Mesendoderm (in vitro differentiated cells): ENCODE measurements around the gene NTN1.
"Not testable (repeated sequence)": the region's sequence is repeated elsewhere in the genome, so short reads cannot be mapped to it uniquely, and the experiment has no call there.

Experiments used
- DNase-seq: peaks from one replicate; pipeline ENCODE4 v3.0.0; 2013
- H2AK5ac ChIP-seq: 2 replicates; pipeline ENCODE4 v1.6.1; 2013; ENCODE audit warnings: low read length, inconsistent platforms
- H2BK120ac ChIP-seq: 2 replicates; pipeline ENCODE4 v1.6.1; 2013; ENCODE audit warnings: low read depth, mild to moderate bottlenecking, low read length, moderate library complexity, mixed read lengths
- H2BK15ac ChIP-seq: replicated peaks from 2 replicates; pipeline ENCODE4 v1.6.1; 2013; ENCODE audit warnings: low read depth, mild to moderate bottlenecking, moderate library complexity
- H2BK5ac ChIP-seq: 2 replicates; pipeline ENCODE4 v1.6.1; 2013; ENCODE audit warnings: low read length, inconsistent platforms
- H3K18ac ChIP-seq: 2 replicates; pipeline ENCODE4 v1.6.1; 2013; ENCODE audit warnings: mild to moderate bottlenecking, low read length, mixed read lengths
- H3K23ac ChIP-seq: one replicate; pipeline ENCODE4 v1.6.1; 2013; ENCODE audit warnings: low read length
- H3K27ac ChIP-seq: 2 replicates; pipeline ENCODE4 v1.5.1; 2013; ENCODE audit warnings: low read depth, mild to moderate bottlenecking, inconsistent platforms, low read length, moderate library complexity
- H3K27me3 ChIP-seq: 2 replicates; pipeline ENCODE4 v1.6.1; 2013; ENCODE audit warnings: low read length, control low read depth, mild to moderate bottlenecking, inconsistent platforms; ENCODE audit not compliant: insufficient read depth, poor library complexity
- H3K36me3 ChIP-seq: 2 replicates; pipeline ENCODE4 v1.6.1; 2013; ENCODE audit warnings: low read length, inconsistent platforms; ENCODE audit not compliant: control insufficient read depth, insufficient read depth
- H3K4ac ChIP-seq: one replicate; pipeline ENCODE4 v1.6.1; 2013; ENCODE audit warnings: low read depth, mild to moderate bottlenecking, low read length, moderate library complexity
- H3K4me1 ChIP-seq: 2 replicates; pipeline ENCODE4 v1.6.1; 2013; ENCODE audit warnings: low read depth, low read length, inconsistent platforms; ENCODE audit not compliant: control insufficient read depth
- H3K4me2 ChIP-seq: 2 replicates; pipeline ENCODE4 v1.6.1; 2013; ENCODE audit warnings: low read length
- H3K4me3 ChIP-seq: 2 replicates; pipeline ENCODE4 v1.5.1; 2013; ENCODE audit warnings: mild to moderate bottlenecking, low read length
- H3K56ac ChIP-seq: one replicate; pipeline ENCODE4 v1.6.1; 2013; ENCODE audit warnings: low read length
- H3K79me1 ChIP-seq: 2 replicates; pipeline ENCODE4 v1.6.1; 2013; ENCODE audit warnings: low read length, inconsistent platforms
- H3K79me2 ChIP-seq: 2 replicates; pipeline ENCODE4 v1.6.1; 2013; ENCODE audit warnings: mild to moderate bottlenecking, low read length; ENCODE audit not compliant: control insufficient read depth, insufficient read depth
- H3K9ac ChIP-seq: 2 replicates; pipeline ENCODE4 v1.6.1; 2013; ENCODE audit warnings: low read length, inconsistent platforms
- H4K5ac ChIP-seq: one replicate; pipeline ENCODE4 v1.6.1; 2013; ENCODE audit warnings: low read length
- H4K8ac ChIP-seq: one replicate; pipeline ENCODE4 v1.6.1; 2013; ENCODE audit warnings: low read depth, mild to moderate bottlenecking, control low read depth, low read length, moderate library complexity
- WGBS: extraction: QIAGEN DNeasy Blood & Tissue Kit; methylation state at CpG from one replicate; pipeline ENCODE4 v1.1.7; 2013; ENCODE audit warnings: low lambda C conversion rate, missing lambda C conversion rate; ENCODE audit not compliant: insufficient coverage; ENCODE audit errors: extremely low coverage; 5-methylcytosine and 5-hydroxymethylcytosine counted together

Gene NTN1

DNA sequence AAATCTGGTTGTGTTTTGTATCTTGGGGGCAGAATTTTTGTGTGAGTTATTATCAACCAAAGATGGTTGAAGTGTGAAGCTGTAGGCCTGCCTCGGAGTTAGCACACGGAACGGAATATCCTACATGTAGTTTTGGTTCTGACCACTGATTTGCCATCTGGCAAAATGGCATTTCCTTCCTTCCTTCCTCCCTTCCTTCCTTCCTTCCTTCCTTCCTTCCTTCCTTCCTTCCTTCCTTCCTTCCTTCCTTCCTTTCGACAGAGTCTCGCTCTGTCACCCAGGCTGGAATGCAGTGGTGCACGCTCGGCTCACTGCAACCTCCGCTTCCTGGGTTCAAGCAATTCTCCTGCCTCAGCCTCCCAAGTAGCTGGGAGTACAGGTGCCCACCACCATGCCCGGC lies 85.0 kb downstream of the NTN1 start:
- not testable (repeated sequence) for H3K4ac ChIP-seq, DNase-seq, H4K8ac ChIP-seq, H2BK5ac ChIP-seq, H3K4me3 ChIP-seq, H3K23ac ChIP-seq, H2AK5ac ChIP-seq, H3K36me3 ChIP-seq, H3K4me1 ChIP-seq, H3K27ac ChIP-seq, H2BK120ac ChIP-seq, H3K27me3 ChIP-seq, H3K18ac ChIP-seq, H3K79me1 ChIP-seq, H3K56ac ChIP-seq, H3K4me2 ChIP-seq, H3K9ac ChIP-seq, H4K5ac ChIP-seq, H3K79me2 ChIP-seq, H2BK15ac ChIP-seq
- WGBS, result no CpG with 5 or more reads among the region's 9 CpGs

DNA sequence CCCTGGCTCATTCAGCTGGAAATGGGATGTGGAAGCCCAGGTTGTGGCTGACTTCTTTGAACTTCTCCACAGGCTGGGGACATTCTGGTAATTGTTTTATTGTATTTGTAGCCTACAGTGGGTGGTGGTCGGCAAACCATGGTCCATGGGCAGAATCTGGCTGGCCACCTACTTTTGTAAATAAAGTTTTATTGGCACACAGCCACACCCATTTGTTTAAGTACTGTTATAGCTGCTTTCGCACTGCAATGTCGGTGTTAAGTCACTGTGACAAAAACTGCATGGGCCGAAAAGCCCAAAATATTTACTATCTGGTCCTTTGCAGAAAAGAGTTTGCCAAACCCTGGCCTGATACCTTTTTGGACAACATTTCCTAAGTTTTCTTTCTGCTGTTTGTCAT lies 86.2 kb downstream of the NTN1 start:
- Histone ChIP-seq H3K56ac (no peak overlapping the region), H2BK15ac (no peak overlapping the region), H4K5ac (no peak overlapping the region), H3K9ac (no peak overlapping the region), H3K4me2 (no peak overlapping the region), H3K27me3 (no peaks in the 10 kb centered on the region), H3K23ac (no peak overlapping the region), H3K4me1 (no peaks in the 10 kb centered on the region), H3K4ac (no peak overlapping the region), H3K79me2 (no peaks in the 10 kb centered on the region), H2AK5ac (no peak overlapping the region), H3K27ac (no peak overlapping the region), H2BK5ac (no peak overlapping the region), H2BK120ac (no peak overlapping the region), H3K36me3 (no peaks in the 10 kb centered on the region), H3K18ac (no peak overlapping the region), H4K8ac (no peak overlapping the region), H3K79me1 (no peaks in the 10 kb centered on the region), H3K4me3 (no peak overlapping the region)
- no CpG with 5 or more reads among the region's 4 CpGs for WGBS
- no peak for DNase-seq

DNA sequence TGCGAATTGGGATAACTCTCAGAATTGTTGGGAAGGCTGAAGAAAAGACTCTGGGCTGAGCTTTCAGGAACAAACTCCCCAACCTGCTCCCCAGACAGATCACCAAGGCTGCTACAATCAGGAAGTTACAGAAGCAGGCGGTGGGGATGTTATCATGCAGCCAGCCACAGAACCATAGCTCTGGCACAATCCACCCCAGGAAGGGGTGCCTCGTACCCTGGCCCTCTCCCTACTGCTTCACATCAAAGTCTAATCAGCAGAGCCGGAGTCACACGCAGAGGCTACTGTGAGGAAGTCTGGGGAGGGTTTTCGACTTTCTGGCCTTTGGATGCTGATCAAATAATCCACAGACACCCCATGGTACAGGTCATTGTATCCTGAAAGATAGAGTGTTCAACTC lies 86.8 kb downstream of the NTN1 start:
- H3K4me1 ChIP-seq, result no peaks in the 10 kb centered on the region
- H3K56ac ChIP-seq, result no peak overlapping the region

DNA sequence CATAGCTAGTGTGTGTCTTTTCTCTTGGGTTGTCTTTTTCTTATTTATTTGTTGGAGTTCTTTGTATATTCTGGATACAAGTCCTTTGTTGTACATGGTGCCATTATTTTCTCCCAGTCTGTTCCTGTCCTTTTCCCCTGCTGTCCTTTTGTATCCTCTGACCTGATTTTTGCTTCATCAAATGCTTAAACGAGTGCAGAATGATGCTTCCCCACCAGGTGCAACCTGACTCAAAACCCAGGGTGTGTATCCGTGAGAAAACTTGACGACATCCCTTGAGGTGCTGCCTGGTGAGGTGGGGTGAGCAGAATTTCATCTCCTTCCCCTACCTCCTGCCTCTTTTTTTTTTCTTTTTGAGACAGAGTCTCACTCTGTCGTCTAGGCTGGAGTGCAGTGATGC lies 88.6 kb downstream of the NTN1 start:
- no peak overlapping the region for H2AK5ac ChIP-seq
- no peaks in the 10 kb centered on the region for H3K36me3 ChIP-seq
- H3K79me1 ChIP-seq, result no peaks in the 10 kb centered on the region
- no peak overlapping the region for H3K4me3 ChIP-seq
- no peak overlapping the region for H2BK5ac ChIP-seq
- H3K27ac ChIP-seq, result no peak overlapping the region
- no peak overlapping the region for H3K9ac ChIP-seq
- no peaks in the 10 kb centered on the region for H3K27me3 ChIP-seq
- no CpG with 5 or more reads among the region's 4 CpGs for WGBS
- H4K5ac ChIP-seq, result no peak overlapping the region
- H3K79me2 ChIP-seq, result no peaks in the 10 kb centered on the region
- no peak overlapping the region for H3K4me2 ChIP-seq
- H3K23ac ChIP-seq, result no peak overlapping the region
- no peak overlapping the region for H3K4ac ChIP-seq
- no peak overlapping the region for H3K56ac ChIP-seq
- H2BK15ac ChIP-seq, result no peak overlapping the region
- no peak overlapping the region for H4K8ac ChIP-seq
- no peak overlapping the region for H2BK120ac ChIP-seq
- no peak for DNase-seq
- no peaks in the 10 kb centered on the region for H3K4me1 ChIP-seq
- no peak overlapping the region for H3K18ac ChIP-seq

More for the DNA sequence above, 86.8 kb downstream of the NTN1 start:
- no peaks in the 10 kb centered on the region for H3K27me3 ChIP-seq
- no peak overlapping the region for H2BK15ac ChIP-seq
- H3K4me2 ChIP-seq, result no peak overlapping the region
- no peak overlapping the region for H2AK5ac ChIP-seq
- DNase-seq, result no peak
- no peak overlapping the region for H4K5ac ChIP-seq
- no CpG with 5 or more reads among the region's 6 CpGs for WGBS
- no peak overlapping the region for H2BK5ac ChIP-seq
- H3K4me3 ChIP-seq, result no peak overlapping the region
- H2BK120ac ChIP-seq, result no peak overlapping the region
- H3K79me2 ChIP-seq, result no peaks in the 10 kb centered on the region
- H4K8ac ChIP-seq, result no peak overlapping the region
- no peak overlapping the region for H3K18ac ChIP-seq
- H3K9ac ChIP-seq, result no peak overlapping the region
- H3K4ac ChIP-seq, result no peak overlapping the region
- no peak overlapping the region for H3K27ac ChIP-seq
- H3K23ac ChIP-seq, result no peak overlapping the region
- no peaks in the 10 kb centered on the region for H3K79me1 ChIP-seq
- H3K36me3 ChIP-seq, result no peaks in the 10 kb centered on the region

DNA sequence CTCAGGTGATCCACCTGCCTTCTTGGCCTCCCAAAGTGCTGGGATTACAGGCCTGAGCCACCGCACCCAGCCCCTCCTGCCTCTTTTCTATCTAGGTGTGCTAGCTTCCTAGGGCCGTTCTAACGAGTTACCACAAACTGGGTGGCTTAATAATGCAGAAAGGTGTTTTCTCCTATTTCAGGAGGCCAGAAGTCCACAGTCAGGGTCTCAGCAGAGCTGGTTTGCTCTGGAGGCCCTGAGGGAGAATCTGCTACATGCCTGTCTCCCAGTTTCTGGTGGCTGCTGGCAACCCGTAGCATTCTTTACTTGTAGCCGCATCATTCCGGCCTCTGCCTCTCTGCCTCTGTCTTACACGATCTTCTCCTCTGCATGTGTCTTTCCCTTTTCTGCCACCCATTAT lies 89.2 kb downstream of the NTN1 start:
- H3K4me2 ChIP-seq, result no peak overlapping the region
- no peak overlapping the region for H3K18ac ChIP-seq
- H2BK120ac ChIP-seq, result no peak overlapping the region
- H3K23ac ChIP-seq, result no peak overlapping the region
- no peak for DNase-seq
- WGBS, result no CpG with 5 or more reads among the region's 7 CpGs
- H2BK15ac ChIP-seq, result no peak overlapping the region
- H3K56ac ChIP-seq, result no peak overlapping the region
- no peaks in the 10 kb centered on the region for H3K79me2 ChIP-seq
- no peak overlapping the region for H3K4ac ChIP-seq
- H4K8ac ChIP-seq, result no peak overlapping the region
- H2AK5ac ChIP-seq, result no peak overlapping the region
- H3K4me1 ChIP-seq, result no peaks in the 10 kb centered on the region
- H3K79me1 ChIP-seq, result no peaks in the 10 kb centered on the region
- H3K4me3 ChIP-seq, result no peak overlapping the region
- H3K36me3 ChIP-seq, result no peaks in the 10 kb centered on the region
- H3K27me3 ChIP-seq, result no peaks in the 10 kb centered on the region
- H3K9ac ChIP-seq, result no peak overlapping the region
- no peak overlapping the region for H2BK5ac ChIP-seq
- no peak overlapping the region for H3K27ac ChIP-seq
- no peak overlapping the region for H4K5ac ChIP-seq
